ENCODE measurements around the gene TGIF1. TPM values are rescaled to one million over a fixed set of nuclear protein-coding genes. Genes with fewer than 3 reads are reported as not detected.

TGIF1 gene
- total and polyA plus RNA-seq, 2 donors (not counting 1 experiment from before 2014, with no cell fraction given), result 30.4 to 140 TPM

DNA sequence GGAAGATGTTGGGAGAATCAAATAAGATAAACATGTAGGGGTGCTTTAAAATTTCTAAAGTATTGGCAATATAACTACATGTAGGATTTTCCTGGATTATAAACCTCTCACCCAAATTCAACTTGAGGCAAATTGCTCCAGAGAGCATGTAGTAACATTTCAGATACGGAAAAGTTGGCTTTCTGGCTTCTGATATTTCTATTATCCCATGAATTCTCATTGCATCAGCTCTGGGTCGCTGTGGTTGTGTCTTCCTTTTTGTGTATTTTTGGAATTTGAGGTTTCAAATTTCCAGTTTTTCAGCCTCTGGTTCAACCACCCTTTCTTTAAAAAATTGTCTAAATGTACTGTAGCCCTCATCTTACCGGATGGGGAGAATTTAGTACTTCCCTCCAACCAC is 32.3 kb downstream of the TGIF1 start:
- no peaks in the 10 kb centered on the region for H3K9me3 ChIP-seq (ENCODE audit: control extremely low read depth in 1 of 3, control insufficient read depth in 2 of 3, insufficient read depth in 1 of 3, low read length in 2 of 3)
- no peak for ATAC-seq (ENCODE audit: low read depth)
- H3K27me3 ChIP-seq (replicated peaks in 1 of 4; ENCODE audit: control extremely low read depth in 1 of 4, control insufficient read depth in 3 of 4, insufficient read depth in 4 of 4, low read length in 3 of 4), result no peaks in the 10 kb centered on the region
- Mint-ChIP-seq H3K27me3 (no peaks in the 10 kb centered on the region), H3K9me3 (ENCODE audit: insufficient read depth) (no peaks in the 10 kb centered on the region), H3K4me1 (no peaks in the 10 kb centered on the region), H3K27ac (no peak overlapping the region), H3K4me3 (no peak overlapping the region)
- no peaks in the 10 kb centered on the region for H3K36me3 ChIP-seq (replicated peaks in 1 of 2; ENCODE audit: control extremely low read depth in 1 of 2, control insufficient read depth in 1 of 2, extremely low read depth in 1 of 2, insufficient read depth in 2 of 2, low read length in 1 of 2)
- H3K4me1 ChIP-seq (ENCODE audit: control insufficient read depth in 2 of 2, insufficient read depth in 2 of 2, low read length in 2 of 2), result no peaks in the 10 kb centered on the region
- no peak overlapping the region for H2AFZ ChIP-seq (ENCODE audit: insufficient read depth, low read depth, low read length, poor library complexity, severe bottlenecking)
- H3K4me3 ChIP-seq (ENCODE audit: control extremely low read depth in 1 of 5, extremely low read depth in 1 of 5, insufficient read depth in 1 of 5, low read depth in 2 of 5, low read length in 4 of 5), result no peak overlapping the region
- H3K9ac ChIP-seq (ENCODE audit: low read length), result no peak overlapping the region
- POLR2A ChIA-PET, result interaction anchor here (0.6 kb wide), 1 partner anchor 120 kb away, joined by 4 read pairs; no protein-coding TSS in a partner anchor
- no peaks in the 10 kb centered on the region for H3K79me2 ChIP-seq (ENCODE audit: control insufficient read depth, insufficient read depth, low read length)
- CTCF ChIA-PET, result interaction anchor here (0.6 to 2.4 kb wide), 12 partner anchors 9 to 200 kb away, joined by 3 to 16 read pairs (median 4); no protein-coding TSS in a partner anchor
- no CpG with 5 or more reads among the region's 3 CpGs for WGBS (ENCODE audit: insufficient coverage)
- no peak for TF ChIP-seq EZH2 (IDR thresholded peaks at IDR 0.05; ENCODE audit: borderline replicate concordance, insufficient read depth, low read depth, low read length, poor library complexity, severe bottlenecking)
- TF ChIP-seq, protein P1, sequence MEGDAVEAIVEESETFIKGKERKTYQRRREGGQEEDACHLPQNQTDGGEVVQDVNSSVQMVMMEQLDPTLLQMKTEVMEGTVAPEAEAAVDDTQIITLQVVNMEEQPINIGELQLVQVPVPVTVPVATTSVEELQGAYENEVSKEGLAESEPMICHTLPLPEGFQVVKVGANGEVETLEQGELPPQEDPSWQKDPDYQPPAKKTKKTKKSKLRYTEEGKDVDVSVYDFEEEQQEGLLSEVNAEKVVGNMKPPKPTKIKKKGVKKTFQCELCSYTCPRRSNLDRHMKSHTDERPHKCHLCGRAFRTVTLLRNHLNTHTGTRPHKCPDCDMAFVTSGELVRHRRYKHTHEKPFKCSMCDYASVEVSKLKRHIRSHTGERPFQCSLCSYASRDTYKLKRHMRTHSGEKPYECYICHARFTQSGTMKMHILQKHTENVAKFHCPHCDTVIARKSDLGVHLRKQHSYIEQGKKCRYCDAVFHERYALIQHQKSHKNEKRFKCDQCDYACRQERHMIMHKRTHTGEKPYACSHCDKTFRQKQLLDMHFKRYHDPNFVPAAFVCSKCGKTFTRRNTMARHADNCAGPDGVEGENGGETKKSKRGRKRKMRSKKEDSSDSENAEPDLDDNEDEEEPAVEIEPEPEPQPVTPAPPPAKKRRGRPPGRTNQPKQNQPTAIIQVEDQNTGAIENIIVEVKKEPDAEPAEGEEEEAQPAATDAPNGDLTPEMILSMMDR (IDR thresholded peaks at IDR 0.05), result no peak
- no peak for DNase-seq
- no peak overlapping the region for H3K4me2 ChIP-seq (replicated peaks; ENCODE audit: low read depth, low read length, poor library complexity, severe bottlenecking)
- intact Hi-C loops (cut with micrococcal nuclease), result no loop called here
- H4K20me1 ChIP-seq (ENCODE audit: control insufficient read depth, insufficient read depth, low read length, poor library complexity, severe bottlenecking), result no peaks in the 10 kb centered on the region
- H3K27ac ChIP-seq (ENCODE audit: low read length in 2 of 2), result no peak overlapping the region

DNA sequence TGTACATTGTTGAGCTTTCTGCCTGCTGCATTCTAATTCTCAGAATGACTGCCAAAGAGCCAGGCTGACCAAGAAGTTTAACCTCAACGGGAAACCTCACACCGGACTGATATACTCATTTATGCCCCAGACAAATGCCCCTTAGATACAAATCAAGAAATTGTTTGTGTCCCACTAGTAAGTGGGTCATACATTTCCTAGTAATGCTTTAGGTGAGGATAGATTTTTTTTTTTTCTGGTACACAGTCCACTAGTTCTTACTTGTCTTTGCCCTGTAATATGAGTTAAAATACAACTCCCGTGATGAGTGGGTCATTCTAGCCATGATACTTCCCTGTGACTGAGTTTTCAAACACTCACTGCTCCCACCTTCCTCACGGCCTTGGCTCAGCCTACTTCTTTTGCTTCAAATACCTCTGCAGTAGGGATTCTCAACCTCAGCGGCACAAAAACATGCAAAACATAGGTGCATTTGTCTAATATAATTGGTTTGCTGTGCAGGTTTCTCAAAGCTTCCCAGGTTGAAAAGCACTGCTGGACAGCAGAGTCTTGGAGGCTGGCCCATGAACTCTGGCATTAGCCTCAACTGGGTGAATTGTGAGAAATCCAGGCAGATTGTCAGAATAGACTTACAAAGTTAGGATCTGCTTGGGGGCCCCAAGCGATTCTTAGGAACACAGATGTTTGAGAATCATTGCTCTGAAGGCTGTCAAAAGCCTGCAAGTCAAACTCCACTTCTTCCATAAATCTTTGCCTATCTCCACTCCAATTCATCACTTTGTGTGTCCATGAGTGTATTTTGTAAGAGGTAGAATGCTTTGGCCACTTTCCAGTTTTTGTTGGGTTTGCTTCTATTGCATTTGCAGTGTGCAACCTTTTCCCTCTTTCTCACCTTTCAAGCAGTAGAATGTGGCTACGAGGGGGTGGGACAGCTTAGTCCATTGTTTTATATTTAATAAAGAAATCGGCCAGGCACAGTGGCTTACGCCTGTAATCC is 35.5 kb downstream of the TGIF1 start:
- Histone ChIP-seq H3K27ac (ENCODE audit: low read length in 2 of 2) (no peak overlapping the region), H3K4me2 (replicated peaks; ENCODE audit: low read depth, low read length, poor library complexity, severe bottlenecking) (no peak overlapping the region), H3K79me2 (ENCODE audit: control insufficient read depth, insufficient read depth, low read length) (no peaks in the 10 kb centered on the region), H3K9ac (ENCODE audit: low read length) (no peak overlapping the region), H4K20me1 (ENCODE audit: control insufficient read depth, insufficient read depth, low read length, poor library complexity, severe bottlenecking) (no peaks in the 10 kb centered on the region), H3K9me3 (ENCODE audit: control extremely low read depth in 1 of 3, control insufficient read depth in 2 of 3, insufficient read depth in 1 of 3, low read length in 2 of 3) (no peaks in the 10 kb centered on the region), H2AFZ (ENCODE audit: insufficient read depth, low read depth, low read length, poor library complexity, severe bottlenecking) (no peak overlapping the region), H3K36me3 (replicated peaks in 1 of 2; ENCODE audit: control extremely low read depth in 1 of 2, control insufficient read depth in 1 of 2, extremely low read depth in 1 of 2, insufficient read depth in 2 of 2, low read length in 1 of 2) (no peaks in the 10 kb centered on the region), H3K27me3 (replicated peaks in 1 of 4; ENCODE audit: control extremely low read depth in 1 of 4, control insufficient read depth in 3 of 4, insufficient read depth in 4 of 4, low read length in 3 of 4) (no peaks in the 10 kb centered on the region), H3K4me3 (ENCODE audit: control extremely low read depth in 1 of 5, extremely low read depth in 1 of 5, insufficient read depth in 1 of 5, low read depth in 2 of 5, low read length in 4 of 5) (no peak overlapping the region), H3K4me1 (ENCODE audit: control insufficient read depth in 2 of 2, insufficient read depth in 2 of 2, low read length in 2 of 2) (no peaks in the 10 kb centered on the region)
- Mint-ChIP-seq H3K27me3 (no peaks in the 10 kb centered on the region), H3K4me3 (no peak overlapping the region), H3K9me3 (ENCODE audit: insufficient read depth) (no peaks in the 10 kb centered on the region), H3K4me1 (peaks cover 2% of the 10 kb centered on the region), H3K27ac (no peak overlapping the region)
- CTCF ChIA-PET, result interaction anchor here (0.7 to 1.7 kb wide), 2 partner anchors 8 to 108 kb away, joined by 4 read pairs; no protein-coding TSS in a partner anchor
- ATAC-seq (ENCODE audit: low read depth) (no peak), DNase-seq (no peak)
- WGBS (ENCODE audit: insufficient coverage), result 89% methylated on average over 3 of the region's 9 CpGs
- no peak for TF ChIP-seq EZH2 (IDR thresholded peaks at IDR 0.05; ENCODE audit: borderline replicate concordance, insufficient read depth, low read depth, low read length, poor library complexity, severe bottlenecking)
- TF ChIP-seq, protein P1 (IDR thresholded peaks at IDR 0.05), result no peak
- POLR2A ChIA-PET, result interaction anchor here (0.6 kb wide), 1 partner anchor 132 kb away, joined by 4 read pairs; no protein-coding TSS in a partner anchor
- intact Hi-C loops (cut with micrococcal nuclease), result no loop called here
